ENCODE results near the gene DAPK2.
"Not testable (repeated sequence)": the region's sequence is repeated elsewhere in the genome, so short reads cannot be mapped to it uniquely, and the experiment has no call there.

The DAPK2 gene

DNA sequence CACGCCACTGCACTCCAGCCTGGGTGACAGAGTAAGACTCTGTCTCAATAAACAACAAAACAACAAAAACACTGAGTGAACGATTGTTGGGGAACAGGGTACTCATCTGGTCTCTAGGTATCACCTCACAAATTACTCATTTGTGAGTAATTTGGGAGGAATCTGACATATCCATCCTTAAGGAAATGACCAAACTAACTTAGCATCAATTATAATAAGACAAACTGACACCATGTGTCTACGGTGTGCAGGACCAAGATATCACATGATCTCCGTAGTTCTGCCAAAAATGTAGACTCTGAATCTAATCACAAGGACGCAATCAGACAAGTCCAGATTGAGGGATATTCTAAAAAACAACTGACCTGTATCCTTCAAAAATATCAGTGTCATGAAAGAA is 12.0 kb upstream of the DAPK2 start:
- no peak for DNase-seq (ENCODE audit: low read depth)
- no peak overlapping the region for H3K4me3 ChIP-seq (ENCODE audit: low read depth, low read length)
- TF ChIP-seq, protein P1, sequence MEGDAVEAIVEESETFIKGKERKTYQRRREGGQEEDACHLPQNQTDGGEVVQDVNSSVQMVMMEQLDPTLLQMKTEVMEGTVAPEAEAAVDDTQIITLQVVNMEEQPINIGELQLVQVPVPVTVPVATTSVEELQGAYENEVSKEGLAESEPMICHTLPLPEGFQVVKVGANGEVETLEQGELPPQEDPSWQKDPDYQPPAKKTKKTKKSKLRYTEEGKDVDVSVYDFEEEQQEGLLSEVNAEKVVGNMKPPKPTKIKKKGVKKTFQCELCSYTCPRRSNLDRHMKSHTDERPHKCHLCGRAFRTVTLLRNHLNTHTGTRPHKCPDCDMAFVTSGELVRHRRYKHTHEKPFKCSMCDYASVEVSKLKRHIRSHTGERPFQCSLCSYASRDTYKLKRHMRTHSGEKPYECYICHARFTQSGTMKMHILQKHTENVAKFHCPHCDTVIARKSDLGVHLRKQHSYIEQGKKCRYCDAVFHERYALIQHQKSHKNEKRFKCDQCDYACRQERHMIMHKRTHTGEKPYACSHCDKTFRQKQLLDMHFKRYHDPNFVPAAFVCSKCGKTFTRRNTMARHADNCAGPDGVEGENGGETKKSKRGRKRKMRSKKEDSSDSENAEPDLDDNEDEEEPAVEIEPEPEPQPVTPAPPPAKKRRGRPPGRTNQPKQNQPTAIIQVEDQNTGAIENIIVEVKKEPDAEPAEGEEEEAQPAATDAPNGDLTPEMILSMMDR (IDR thresholded peaks at IDR 0.05; ENCODE audit: low read depth, low read length, missing control alignments): no peak
- in situ Hi-C loops (cut with HindIII; ENCODE audit: low sequenced_read_pairs): no loop called here

DNA sequence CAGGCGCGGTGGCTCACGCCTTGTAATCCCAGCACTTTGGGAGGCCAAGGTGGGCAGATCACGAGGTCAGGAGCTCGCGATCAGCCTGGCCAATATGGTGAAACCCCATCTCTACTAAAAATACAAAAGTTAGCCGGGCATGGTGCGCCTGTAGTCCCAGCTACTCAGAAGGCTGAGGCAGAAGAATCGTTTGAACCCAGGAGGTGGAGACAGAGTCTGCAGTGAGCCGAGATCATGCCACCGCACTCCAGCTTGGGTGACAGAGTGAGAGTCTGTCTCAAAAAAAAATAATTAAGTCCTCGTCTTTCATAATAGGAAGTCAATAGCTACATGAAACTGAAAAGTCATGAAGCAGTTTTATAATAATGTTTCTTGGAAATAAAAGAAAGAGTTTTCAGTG is 7.4 kb upstream of the DAPK2 start:
- DNase-seq (ENCODE audit: low read depth); in situ Hi-C loops (cut with HindIII; ENCODE audit: low sequenced_read_pairs); H3K4me3 ChIP-seq (ENCODE audit: low read depth, low read length): not testable (repeated sequence)

DNA sequence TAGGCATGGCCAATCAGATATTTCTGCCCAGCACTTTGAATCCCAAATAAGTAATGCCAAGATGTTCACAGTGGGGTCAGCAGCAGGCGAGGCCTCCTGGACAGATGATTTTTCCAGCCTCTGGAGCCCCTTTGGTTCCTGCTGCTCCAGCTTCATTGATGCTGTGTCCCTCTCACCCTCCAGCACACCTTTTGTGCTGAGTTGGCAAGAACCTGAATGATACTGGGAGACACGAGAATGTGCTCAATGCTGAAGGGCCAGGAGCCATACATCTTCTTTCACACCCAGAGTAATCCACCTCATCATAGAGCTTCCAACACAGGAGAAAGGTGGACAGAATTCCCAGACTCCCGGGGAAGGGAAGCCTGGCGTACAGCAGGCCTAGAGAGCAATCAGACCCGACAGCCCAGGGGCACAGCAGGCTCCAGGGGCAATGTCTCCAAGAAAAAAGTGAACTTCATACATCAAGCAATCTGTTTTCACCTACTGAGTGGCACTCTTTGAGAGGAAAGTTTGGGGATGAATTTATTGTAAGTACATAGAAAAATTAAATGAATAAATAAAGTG is 6.7 kb upstream of the DAPK2 start:
- DNase-seq (ENCODE audit: low read depth): no peak
- in situ Hi-C loops (cut with HindIII; ENCODE audit: low sequenced_read_pairs): no loop called here
- no peak overlapping the region for H3K4me3 ChIP-seq (ENCODE audit: low read depth, low read length)
- TF ChIP-seq, protein P1 (IDR thresholded peaks at IDR 0.05; ENCODE audit: low read depth, low read length, missing control alignments): no peak

DNA sequence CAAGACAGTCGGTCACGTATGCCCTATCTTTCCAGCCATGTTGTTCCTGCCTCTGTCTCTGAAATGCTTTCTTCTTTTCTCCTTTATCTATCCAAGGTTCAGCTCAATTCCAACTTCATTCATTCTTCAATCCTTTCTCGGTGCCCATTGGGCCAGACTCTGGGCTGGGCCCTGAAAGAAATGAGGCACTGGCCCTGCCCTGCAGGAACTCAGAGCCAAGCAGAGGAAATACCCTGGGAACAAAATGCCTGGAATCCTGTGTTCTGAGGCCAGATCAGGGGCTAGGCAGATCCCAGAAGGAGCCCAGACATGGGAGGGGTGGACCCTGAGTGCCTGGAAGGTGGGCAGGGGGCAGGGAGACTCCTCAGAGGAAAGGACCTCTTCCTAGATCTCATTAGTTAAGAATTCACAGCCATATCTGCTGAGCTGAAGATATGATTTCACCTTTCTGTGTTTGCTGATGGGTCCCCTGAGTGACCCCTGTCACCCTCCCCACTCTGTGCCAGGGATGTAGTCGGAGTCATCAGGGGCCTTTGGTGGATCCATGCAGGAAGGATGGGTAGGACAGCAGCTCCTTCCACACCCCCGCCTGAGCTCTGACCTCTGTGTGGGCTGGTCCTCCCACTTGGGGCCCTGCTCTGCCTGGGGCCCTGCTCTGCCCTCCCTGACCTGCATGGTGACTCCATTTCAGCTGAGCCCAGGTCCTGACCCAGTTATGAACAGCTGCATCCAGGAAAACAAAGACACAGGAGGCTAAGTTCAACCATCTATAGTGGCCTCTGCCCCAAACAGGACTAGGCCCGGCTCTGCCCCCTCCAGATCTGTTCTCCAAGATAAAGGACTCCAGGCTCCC is 5.3 kb upstream of the DAPK2 start:
- H3K4me3 ChIP-seq (ENCODE audit: low read depth, low read length): no peak overlapping the region
- TF ChIP-seq, protein P1 (IDR thresholded peaks at IDR 0.05; ENCODE audit: low read depth, low read length, missing control alignments): no peak
- no peak for DNase-seq (ENCODE audit: low read depth)
- in situ Hi-C loops (cut with HindIII; ENCODE audit: low sequenced_read_pairs): no loop called here

DNA sequence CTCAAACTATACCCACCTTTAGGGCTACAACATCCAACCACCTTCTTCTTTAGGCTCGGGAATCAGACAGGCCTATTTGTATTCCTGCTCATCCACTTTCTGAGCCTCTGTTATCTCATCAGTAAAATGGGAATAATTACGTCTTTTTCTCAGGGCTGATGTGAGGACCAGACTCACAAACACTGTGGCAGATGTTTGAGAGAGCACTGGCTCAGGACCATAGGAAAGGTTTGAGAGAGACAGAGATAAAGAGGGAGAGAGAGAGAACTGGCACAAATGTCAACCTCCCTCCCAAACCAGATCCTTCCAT is 4.8 kb upstream of the DAPK2 start:
- no peak for DNase-seq (ENCODE audit: low read depth)
- TF ChIP-seq, protein P1 (IDR thresholded peaks at IDR 0.05; ENCODE audit: low read depth, low read length, missing control alignments): no peak
- no peak overlapping the region for H3K4me3 ChIP-seq (ENCODE audit: low read depth, low read length)
- in situ Hi-C loops (cut with HindIII; ENCODE audit: low sequenced_read_pairs): no loop called here

DNA sequence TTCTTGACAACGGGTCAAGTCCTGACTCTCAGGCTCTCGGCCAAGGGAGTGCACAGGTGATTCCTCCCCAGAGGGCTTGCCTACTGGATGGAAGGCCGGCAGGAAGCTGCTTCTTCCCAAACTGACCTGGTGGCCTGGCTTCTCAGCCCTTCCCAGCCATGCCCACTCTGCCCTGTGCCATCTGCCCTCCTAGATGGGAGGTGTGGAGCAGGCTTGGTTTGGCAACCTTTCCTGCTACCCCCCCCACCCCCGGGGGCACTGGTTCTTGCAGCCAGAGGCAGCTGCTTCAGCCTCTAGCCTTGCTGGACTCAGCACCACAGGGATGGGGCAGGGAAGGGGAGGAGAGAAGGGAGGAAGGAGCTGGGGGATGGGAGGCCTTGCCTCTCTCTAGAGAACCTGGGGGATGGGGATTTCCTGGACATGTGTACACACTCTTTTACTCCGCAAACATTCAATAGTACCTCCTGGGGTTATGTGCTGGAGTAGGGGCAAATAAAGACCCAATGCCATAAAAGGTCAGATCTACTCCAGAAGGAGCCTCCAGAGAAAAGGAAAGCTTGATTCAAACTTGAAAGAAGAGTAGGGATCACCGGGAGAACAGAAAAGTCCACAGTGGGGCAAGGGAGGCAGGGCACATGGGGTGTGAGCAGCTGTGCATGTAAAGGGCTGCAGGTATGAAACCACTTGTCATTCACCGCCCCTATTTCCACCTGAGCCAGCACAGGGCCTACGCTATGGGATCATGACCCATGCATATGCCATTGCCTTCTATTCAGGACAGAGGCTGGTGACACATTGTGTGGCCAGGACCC is 4.2 kb upstream of the DAPK2 start:
- DNase-seq (ENCODE audit: low read depth): no peak
- in situ Hi-C loops (cut with HindIII; ENCODE audit: low sequenced_read_pairs): no loop called here
- H3K4me3 ChIP-seq (ENCODE audit: low read depth, low read length): no peak overlapping the region
- TF ChIP-seq, protein P1 (IDR thresholded peaks at IDR 0.05; ENCODE audit: low read depth, low read length, missing control alignments): no peak

All from astrocyte of the cerebellum (primary cell).